ENCODE data around the gene MAN1C1. TPM values are rescaled to one million over a fixed set of nuclear protein-coding genes. Genes with fewer than 3 reads are reported as not detected.

Gene MAN1C1
- total RNA-seq, 1 donor from 2014 or later, result 6.8 TPM

- Histone ChIP-seq H3K9me3 (ENCODE audit: low read depth) (no peaks in the 10 kb centered on the region), H3K27me3 (no peaks in the 10 kb centered on the region), H3K4me3 (no peak overlapping the region), H3K36me3 (no peaks in the 10 kb centered on the region), H3K4me1 (peaks cover 5% of the 10 kb centered on the region), H3K9ac (no peak overlapping the region), H3K27ac (no peak overlapping the region), H3F3A (ENCODE audit: low read depth) (no peaks in the 10 kb centered on the region), H3K79me2 (ENCODE audit: low read depth) (no peaks in the 10 kb centered on the region), H2AFZ (replicated peaks) (no peak overlapping the region), H3K4me2 (no peak overlapping the region), H4K20me1 (ENCODE audit: low read depth) (no peaks in the 10 kb centered on the region)
- Mint-ChIP-seq H3K36me3 (no peaks in the 10 kb centered on the region), H3K4me1 (peaks cover 61% of the 10 kb centered on the region), H3K9me3 (no peaks in the 10 kb centered on the region), H3K27ac (no peak overlapping the region), H3K27me3 (ENCODE audit: insufficient read depth, low read depth) (peaks cover 4% of the 10 kb centered on the region), H3K4me3 (no peak overlapping the region)
- no peak for TF ChIP-seq CTCF (IDR thresholded peaks at IDR 0.05)
- TF ChIP-seq EZH2phosphoT487 (IDR thresholded peaks at IDR 0.05), result no peak
- TF ChIP-seq EZH2 (IDR thresholded peaks at IDR 0.05), result no peak
- no peak for DNase-seq (ENCODE audit: low spot score)
Observed at GRCh38 chr1:25573591-25573930, 43.0 kb upstream of the MAN1C1 start.

GRCh38 chr1:25573961-25574360 is 42.6 kb upstream of the MAN1C1 start:
- H3K9me3 ChIP-seq (ENCODE audit: low read depth), result no peaks in the 10 kb centered on the region
- peak overlapping the region; percentile 57 for H3K27ac Mint-ChIP-seq
- H3K4me1 ChIP-seq, result peaks cover 5% of the 10 kb centered on the region
- H2AFZ ChIP-seq (replicated peaks), result no peak overlapping the region
- no peaks in the 10 kb centered on the region for H3K27me3 ChIP-seq
- H3K4me3 ChIP-seq, result no peak overlapping the region
- no peaks in the 10 kb centered on the region for H3K36me3 Mint-ChIP-seq
- no peak overlapping the region for H3K4me3 Mint-ChIP-seq
- no peaks in the 10 kb centered on the region for H3K9me3 Mint-ChIP-seq
- no peak overlapping the region for H3K4me2 ChIP-seq
- peaks cover 61% of the 10 kb centered on the region for H3K4me1 Mint-ChIP-seq
- no peak overlapping the region for H3K27ac ChIP-seq
- TF ChIP-seq CTCF (IDR thresholded peaks at IDR 0.05) (no peak), EZH2 (IDR thresholded peaks at IDR 0.05) (no peak), EZH2phosphoT487 (IDR thresholded peaks at IDR 0.05) (no peak)
- DNase-seq (ENCODE audit: low spot score), result no peak
- no peaks in the 10 kb centered on the region for H3F3A ChIP-seq (ENCODE audit: low read depth)
- no peaks in the 10 kb centered on the region for H4K20me1 ChIP-seq (ENCODE audit: low read depth)
- peaks cover 4% of the 10 kb centered on the region for H3K27me3 Mint-ChIP-seq (ENCODE audit: insufficient read depth, low read depth)
- no peaks in the 10 kb centered on the region for H3K79me2 ChIP-seq (ENCODE audit: low read depth)
- no peaks in the 10 kb centered on the region for H3K36me3 ChIP-seq
- no peak overlapping the region for H3K9ac ChIP-seq

GRCh38 chr1:25575191-25575590 is 41.4 kb upstream of the MAN1C1 start:
- TF ChIP-seq CTCF (IDR thresholded peaks at IDR 0.05), result no peak
- TF ChIP-seq EZH2phosphoT487 (IDR thresholded peaks at IDR 0.05), result no peak
- TF ChIP-seq EZH2 (IDR thresholded peaks at IDR 0.05), result no peak
- peaks cover 13% of the 10 kb centered on the region for H3K4me1 ChIP-seq
- H3K4me3 ChIP-seq, result no peak overlapping the region
- H3K9ac ChIP-seq, result no peak overlapping the region
- DNase-seq (ENCODE audit: low spot score), result no peak
- no peaks in the 10 kb centered on the region for H3K9me3 ChIP-seq (ENCODE audit: low read depth)
- no peaks in the 10 kb centered on the region for H3F3A ChIP-seq (ENCODE audit: low read depth)
- Mint-ChIP-seq H3K9me3 (no peaks in the 10 kb centered on the region), H3K36me3 (no peaks in the 10 kb centered on the region), H3K27ac (peak overlapping the region; percentile 8), H3K4me1 (peaks cover 61% of the 10 kb centered on the region), H3K27me3 (ENCODE audit: insufficient read depth, low read depth) (peaks cover 4% of the 10 kb centered on the region), H3K4me3 (no peak overlapping the region)
- H2AFZ ChIP-seq (replicated peaks), result no peak overlapping the region
- no peaks in the 10 kb centered on the region for H4K20me1 ChIP-seq (ENCODE audit: low read depth)
- no peaks in the 10 kb centered on the region for H3K36me3 ChIP-seq
- no peak overlapping the region for H3K27ac ChIP-seq
- no peak overlapping the region for H3K4me2 ChIP-seq
- H3K27me3 ChIP-seq, result no peaks in the 10 kb centered on the region
- no peaks in the 10 kb centered on the region for H3K79me2 ChIP-seq (ENCODE audit: low read depth)

Data from neural progenitor cell (in vitro differentiated cells).